Skin epidermis (tissue), 12 donors: Measurements from ENCODE around the gene LRRC59.

ENCODE experiments used
- H3K27ac ChIP-seq, 21 experiments: fragments of 200-600 bp; sonication (generic) in 11 of 21; one replicate each; pipeline ENCODE4 v1.5.0; 2020; ENCODE audit warnings: mild to moderate bottlenecking in 3 of 21, inconsistent platforms in 2 of 21, moderate library complexity in 2 of 21
- H3K4me3 ChIP-seq, 7 experiments: fragments of 200-600 bp; sonication (generic) in 2 of 7; one replicate each; pipeline ENCODE4 v1.5.0; 2020; ENCODE audit warnings: inconsistent platforms in 2 of 7, mild to moderate bottlenecking in 2 of 7, moderate library complexity in 1 of 7

LRRC59 gene

DNA sequence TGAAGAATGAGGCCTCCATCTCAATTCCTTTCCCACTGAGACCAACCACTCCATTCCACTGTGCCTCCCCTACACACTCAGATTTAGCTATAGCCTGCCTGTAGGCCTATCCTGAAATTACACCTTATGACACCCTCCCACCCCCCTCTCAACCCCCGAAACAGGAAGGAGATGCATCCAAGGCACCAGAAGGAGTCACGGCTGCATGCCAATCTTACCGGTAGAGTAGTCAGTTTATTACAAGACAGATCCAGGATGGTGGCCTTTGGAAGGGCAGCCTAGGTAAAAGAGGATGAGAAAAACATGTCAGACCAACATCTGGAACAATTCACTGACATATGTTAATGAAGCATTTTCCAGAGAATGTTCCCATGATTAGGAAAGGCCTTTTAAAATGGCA lies 2.6 kb downstream of the LRRC59 start:
- Histone ChIP-seq H3K4me3 (no peak overlapping the region), H3K27ac (no peak overlapping the region)

DNA sequence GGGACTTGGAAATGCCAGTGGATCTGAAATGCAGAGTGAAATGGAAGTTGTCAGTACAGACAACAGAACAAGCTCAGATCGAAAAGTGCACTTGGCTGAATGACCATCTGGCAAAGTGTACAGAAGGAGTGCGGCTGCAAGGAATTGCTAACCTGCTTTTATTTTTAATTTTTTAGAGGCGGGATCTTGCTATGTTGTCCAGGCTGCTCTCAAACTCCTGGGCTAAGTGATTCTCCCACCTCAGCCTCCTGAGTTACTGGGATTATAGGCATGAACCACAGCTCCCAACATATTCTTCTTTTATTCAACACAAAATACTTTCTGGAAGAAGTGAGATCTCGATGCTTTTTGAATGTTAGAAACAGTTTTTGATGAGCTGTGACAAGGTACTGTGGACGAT lies 3.6 kb downstream of the LRRC59 start:
- H3K4me3 ChIP-seq = no peak overlapping the region
- H3K27ac ChIP-seq = no peak overlapping the region

DNA sequence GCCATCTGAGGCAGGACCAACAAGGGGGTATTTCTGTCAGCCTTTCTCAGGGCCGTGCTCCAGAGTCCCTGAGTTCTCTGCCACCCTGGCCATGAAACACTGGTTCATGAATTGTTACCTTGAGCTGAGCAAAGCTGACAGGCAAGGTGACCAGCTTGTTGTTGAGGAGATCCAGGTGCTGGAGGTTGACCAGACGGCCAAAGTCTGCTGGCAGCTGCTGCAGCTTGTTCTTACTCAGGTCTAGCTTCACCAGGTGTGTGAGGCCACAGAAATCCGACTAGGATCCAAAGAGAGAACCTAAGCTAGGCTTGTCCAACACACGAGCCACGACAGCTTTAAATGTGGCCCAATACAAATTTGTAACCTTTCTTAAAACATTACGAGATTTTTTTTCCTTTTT lies 4.7 kb downstream of the LRRC59 start:
- Histone ChIP-seq H3K4me3 (no peak overlapping the region), H3K27ac (no peak overlapping the region)

DNA sequence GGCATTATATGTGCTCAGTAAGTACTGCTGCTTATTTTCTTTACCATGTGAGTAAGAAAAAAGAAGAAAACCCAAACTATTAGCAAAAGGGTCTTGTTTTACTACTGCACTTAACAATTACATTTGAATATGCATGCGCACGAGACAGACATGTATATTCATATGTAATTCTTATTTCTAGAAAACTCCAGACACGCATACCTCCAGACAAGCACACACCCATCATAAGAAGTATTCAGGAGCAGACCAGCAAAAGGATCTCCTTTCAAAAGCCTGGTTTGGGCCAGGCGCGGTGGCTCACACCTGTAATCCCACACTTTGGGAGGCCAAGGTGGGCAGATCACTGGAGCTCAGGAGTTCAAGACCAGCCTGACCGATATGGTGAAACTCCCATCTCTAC lies 7.8 kb downstream of the LRRC59 start:
- H3K27ac ChIP-seq = no peak overlapping the region
- no peak overlapping the region for H3K4me3 ChIP-seq

DNA sequence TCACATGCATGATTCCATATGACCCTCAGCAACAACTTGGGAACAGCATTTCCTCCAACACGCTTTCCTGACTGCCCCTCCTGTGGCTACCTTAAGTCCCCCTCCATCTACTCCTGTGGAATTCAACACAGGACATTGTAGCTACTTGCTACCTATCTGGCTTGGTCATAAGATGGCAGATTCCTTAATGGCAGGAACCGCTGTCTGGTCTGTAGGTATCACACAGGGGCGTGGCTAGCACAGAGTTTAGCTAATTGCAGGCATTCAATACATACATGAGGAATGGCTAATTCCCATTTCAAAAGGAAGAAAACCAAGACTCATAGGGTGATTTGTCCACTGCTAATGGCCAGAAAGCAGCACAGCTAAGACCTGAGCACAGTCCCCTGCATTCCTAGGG lies 8.6 kb downstream of the LRRC59 start:
- Histone ChIP-seq H3K27ac (no peak overlapping the region), H3K4me3 (no peak overlapping the region)

DNA sequence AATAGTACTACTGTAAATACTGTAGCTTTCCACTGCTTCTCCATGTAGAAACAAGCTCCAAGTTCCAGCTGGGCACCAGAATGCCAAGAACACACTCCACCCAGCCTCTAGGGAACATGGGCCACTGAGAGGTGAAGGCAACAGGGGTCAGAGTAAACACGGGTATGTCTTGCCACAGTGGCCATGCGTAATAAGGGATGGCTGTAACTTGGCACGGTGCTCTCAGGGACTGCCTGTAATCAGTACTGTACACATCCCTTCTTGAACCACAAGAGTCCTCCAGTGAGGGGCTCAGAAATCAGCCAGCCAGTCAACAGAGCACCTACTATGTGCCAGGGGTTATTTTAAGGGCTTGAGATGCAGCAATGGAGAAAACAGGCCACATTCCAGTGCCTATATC lies 10.8 kb downstream of the LRRC59 start:
- no peak overlapping the region for H3K27ac ChIP-seq

DNA sequence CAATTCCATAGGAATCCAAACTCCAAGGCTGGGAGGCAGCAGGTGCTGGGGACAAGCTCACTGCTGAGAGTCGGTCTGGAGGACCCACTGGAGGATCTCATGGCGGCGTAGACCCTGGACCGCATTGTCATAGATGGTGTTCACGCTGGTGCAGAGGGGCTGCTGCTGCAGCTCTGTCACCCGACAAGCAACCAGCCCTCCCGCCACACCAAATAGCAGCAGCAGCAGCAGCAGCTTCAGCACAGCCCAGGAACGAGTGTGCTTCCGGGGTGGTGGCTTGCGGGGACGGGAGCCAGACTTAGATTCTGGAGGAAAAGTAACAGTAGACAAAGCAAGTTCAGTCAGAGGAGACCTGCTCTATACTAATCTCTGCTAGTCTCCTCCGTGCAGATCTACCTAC lies 14.4 kb downstream of the LRRC59 start:
- Histone ChIP-seq H3K4me3 (no peak overlapping the region), H3K27ac (no peak overlapping the region)

More for the DNA sequence above, 10.8 kb downstream of the LRRC59 start:
- no peak overlapping the region for H3K4me3 ChIP-seq

DNA sequence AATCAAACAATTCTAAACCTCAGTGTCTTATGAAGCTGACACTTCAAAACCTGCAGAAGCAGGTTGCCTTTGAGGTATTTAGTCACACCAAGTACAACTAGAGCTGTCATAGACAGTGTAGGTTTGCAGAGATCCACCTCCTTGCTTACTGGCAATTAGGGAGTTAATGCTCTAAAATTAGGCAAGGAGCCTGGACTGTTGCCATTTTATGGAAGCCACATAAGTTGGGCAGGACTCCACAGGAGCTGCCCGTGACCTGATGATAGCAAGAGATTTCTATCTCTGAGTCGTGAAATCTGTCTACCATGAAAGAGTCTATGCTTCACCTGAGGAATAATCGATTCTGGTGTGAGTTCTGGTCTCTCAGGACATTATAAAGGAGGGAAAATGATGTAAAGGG lies 15.4 kb downstream of the LRRC59 start:
- H3K27ac ChIP-seq = no peak overlapping the region
- no peak overlapping the region for H3K4me3 ChIP-seq

DNA sequence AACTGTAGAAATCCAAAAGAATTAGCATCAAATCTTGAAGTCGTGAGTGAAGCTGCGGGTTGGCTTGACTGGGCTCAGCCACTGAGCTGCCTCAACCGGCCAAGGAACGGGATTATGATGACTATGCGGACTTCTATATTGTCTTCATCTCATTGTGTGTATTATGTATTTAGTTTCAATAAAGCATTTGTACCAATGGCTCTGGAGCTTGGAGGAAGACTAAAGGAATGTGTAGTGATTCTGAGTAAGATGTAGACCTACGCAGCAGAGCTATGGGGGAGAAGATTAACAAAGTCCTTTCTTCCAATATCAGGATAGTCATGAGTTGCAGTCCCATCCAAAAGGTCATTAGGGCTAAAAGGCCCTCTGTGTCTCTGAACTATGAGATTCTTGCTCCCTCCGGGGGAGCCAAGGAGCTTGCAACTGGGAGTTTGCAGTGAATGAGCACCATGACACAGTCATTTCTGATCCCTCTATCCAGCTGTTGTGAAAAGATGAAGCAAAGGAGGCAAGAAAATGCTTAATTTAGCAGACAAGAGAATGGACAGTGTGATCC lies 16.0 kb downstream of the LRRC59 start:
- no peak overlapping the region for H3K27ac ChIP-seq

DNA sequence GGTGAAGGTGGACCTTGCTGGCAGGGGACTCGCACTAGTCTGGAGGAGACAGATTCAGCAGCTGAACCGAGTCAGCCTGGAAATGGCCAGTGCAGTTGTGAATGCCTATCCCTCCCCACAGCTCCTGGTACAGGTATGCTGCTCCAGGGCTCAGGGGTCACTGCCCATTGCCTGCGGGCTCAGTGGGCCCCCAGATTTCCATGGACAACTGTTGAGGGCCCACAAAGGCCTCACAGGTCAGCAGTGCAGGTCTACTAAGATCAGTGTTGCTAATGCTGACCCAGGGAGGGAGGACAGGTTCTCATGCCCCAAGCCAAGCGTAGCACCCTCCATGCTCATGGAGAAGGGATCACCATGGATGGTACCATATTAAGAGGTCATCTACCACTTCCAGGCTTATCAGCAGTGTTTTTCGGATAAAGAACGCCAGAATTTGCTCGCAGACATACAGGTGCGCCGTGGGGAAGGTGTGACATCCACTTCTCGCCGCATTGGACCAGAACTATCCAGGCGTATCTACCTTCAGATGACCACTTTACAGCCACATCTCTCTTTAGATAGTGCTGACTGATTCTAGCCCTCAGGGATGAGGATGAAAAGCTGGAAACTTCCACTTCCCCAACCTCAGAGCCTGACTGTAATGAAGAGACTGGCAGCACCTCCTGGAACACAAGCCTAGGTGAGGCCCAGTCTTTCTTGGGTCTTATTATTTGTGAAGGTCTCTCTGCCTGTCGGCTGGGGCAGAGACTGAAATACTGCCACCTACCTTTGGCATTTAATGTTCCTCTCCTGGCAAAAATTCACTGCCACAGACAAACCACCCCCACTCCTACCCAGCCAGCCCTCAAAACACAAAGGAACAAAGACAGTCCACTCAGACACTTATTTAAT lies 16.7 kb downstream of the LRRC59 start:
- Histone ChIP-seq H3K4me3 (no peak overlapping the region), H3K27ac (no peak overlapping the region)

More for the DNA sequence above, 16.0 kb downstream of the LRRC59 start:
- no peak overlapping the region for H3K4me3 ChIP-seq

DNA sequence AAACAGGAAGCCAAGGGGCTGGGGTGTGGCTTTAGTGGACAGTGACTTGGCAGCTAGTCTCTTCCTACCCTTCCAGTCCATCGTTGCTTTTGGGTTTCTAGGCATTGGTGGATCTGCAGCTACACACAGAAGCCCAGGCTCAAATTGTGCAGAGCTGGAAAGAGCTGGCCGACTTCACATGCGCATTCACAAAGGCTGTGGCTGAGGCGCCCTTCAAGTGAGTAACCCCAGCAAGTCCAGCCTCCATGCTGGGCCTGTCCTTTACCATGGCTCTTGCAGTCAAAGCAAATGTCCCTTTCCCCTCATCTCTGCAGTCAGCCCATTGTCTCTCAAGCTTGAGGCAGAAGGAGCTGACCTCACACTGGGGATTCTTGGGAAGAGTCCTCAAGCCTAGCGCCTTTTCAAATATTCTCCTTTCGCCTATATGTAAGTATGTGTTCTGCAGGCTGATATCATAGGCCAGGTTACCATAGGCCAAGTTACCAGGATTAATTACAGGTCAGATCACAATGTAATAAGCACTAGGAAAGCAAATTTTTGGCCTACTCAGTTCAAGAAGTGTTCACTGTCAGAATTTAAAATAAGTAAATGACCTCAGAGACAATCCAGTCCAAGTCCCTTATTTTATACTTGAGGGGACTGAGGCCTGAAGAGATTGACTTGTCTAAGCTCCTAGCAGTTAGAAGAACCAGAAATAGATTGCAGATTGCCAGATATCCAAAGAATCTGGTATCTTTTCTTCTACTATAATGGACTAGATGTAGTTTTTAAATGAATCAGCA lies 17.8 kb downstream of the LRRC59 start:
- H3K4me3 ChIP-seq = no peak overlapping the region
- no peak overlapping the region for H3K27ac ChIP-seq

DNA sequence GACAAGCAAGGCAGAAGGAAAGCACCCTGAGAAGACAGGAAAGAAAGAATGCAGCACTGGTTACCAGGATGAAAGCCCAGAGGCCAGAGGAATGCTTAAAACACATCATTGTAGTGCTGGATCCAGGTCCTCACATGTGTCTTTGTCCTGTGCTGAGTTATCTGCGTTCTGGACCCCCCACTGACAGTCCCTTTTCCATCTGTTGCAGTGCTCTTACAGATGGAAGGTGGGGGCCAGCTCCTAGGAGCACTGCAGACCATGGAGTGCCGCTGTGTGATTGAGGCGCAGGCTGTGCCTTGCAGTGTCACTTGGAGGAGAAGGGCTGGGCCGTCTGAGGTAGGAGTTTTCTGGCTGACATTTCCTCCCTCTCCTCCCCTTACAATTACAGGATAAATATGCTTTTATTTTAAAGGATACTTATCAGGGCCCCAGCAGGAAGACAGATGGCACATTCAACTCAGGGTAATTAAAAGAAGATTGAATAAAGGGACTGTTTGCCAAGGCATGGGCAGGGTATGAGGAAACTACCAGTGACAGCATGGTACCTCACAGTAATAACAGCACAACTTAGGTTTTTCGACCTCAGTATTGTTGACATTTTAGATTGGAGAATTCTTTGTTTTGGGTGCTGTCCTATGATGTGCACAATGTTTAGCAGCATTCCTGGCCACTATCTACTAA lies 21.3 kb downstream of the LRRC59 start:
- Histone ChIP-seq H3K27ac (no peak overlapping the region), H3K4me3 (no peak overlapping the region)

DNA sequence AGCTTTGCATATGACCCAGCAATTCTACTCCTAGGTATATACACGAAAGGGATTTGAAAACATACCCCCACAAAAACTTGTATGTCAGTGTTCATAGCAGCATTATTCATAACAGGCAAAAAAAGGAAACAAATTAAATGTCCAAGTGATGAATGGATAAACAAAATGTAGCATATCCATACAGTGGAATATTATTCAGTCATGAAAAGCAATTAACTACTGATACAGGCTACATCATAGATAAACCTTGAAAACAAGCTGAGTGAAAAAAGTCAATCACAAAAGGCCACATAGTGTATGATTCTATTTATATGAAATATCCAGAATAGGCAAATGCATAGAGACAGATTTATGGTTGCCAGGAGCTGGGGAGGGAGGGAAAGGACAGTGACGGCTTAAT lies 23.6 kb downstream of the LRRC59 start:
- peak overlapping the region in 2 of 7 experiments; percentile 62 to 83 for H3K4me3 ChIP-seq
- H3K27ac ChIP-seq = no peak overlapping the region

DNA sequence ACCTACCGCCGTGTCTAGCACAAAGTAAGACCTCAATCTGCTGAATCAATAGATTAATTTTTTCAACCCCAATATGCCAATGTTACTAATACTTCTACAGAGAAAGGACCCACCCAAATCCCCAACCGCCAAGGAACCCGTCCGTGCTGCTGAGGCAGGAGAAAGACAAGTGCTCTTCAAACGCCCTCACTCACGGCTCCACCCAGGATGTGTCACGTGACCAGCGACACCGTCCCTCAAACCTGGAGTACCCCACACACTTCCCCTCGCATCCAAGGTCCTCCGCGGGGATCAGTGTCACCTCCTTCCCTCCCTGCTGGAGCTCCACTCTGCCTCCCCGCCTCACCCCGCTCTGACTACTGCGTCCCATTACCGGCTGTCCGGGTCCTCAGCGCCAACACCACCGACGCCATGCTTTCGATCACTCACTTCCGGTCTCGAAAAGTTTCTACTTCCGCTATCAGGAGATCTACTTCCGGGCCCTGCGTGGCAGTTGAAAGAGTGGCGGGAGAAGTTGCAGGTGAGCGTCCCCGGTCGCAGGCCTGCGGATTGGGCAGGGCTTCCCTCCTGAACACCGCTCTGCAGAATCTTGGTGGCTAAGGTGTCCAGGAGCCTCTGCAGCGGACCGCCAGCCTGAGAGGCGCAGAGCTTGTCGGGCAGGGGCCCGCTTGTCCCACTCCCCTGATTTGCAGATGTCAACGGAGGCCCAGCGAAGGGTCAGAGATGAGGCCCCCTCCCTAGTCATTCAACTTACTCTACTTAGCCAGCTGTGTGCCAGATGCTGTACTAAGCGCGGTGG lies 24.4 kb downstream of the LRRC59 start, which contains the start of the genes EME1 and MRPL27:
EME1 (plus strand) TSS at position 472 of the 799 bp plus-strand sequence. CDS start 1,980 bp downstream, outside the sequence.
MRPL27 (minus strand) TSS at position 427 of the 799 bp plus-strand sequence; CDS start at position 413, 14 bp downstream.
- Histone ChIP-seq H3K4me3 (peak within 1 kb of the TSS; percentile 46 to 83 (median 63)), H3K27ac (peak within 1 kb of the TSS; percentile 68 to 99 (median 94))

DNA sequence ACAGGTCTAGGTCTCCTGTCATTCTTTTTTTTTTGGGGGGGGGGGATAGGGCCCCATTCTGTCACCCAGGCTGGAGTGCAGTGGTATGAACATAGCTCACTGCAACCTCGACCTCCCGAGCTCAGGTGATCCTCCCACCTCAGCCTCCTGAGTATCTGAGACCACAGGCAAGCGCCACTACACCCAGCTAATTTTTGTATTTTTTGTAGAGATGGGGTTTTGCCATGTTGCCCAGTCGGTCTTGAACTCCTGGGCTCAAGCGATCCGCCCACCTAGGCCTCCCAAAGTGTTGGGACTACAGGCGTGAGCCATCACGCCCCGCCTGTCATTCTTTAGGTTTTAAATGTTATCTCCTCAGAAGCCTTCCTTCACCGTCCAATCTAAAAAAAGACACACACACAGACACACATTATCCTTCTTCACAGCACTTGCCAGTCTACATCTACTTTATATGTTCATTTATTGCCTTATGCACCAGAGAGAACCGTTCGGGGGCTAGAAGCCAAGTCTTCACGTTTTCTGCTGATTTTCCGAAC lies 25.0 kb downstream of the LRRC59 start:
- peak overlapping the region; percentile 46 to 83 (median 63) for H3K4me3 ChIP-seq
- H3K27ac ChIP-seq = peak overlapping the region in 20 of 21 experiments; percentile 81 to 99 (median 94)

DNA sequence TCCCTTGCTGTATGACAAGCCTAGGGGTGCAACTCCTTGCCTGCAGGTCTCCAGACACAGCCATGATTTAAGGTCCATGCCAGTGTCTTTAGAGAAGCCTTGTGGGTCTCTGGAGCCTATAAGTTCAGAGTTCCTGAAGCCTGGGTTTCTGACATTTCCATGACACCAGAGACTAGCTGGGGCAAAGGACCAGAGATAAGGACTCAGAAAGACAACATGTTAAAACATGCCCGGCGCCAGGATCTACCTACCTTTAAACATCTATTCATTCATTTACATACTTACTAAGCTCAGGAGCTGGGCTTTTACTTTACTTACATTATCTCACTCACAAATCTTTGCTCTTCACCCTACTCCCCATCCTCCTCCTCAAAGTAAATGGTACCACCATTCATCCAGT lies 25.8 kb downstream of the LRRC59 start:
- peak overlapping the region in 3 of 21 experiments; percentile 3 to 98 (median 92) for H3K27ac ChIP-seq
- H3K4me3 ChIP-seq = peak overlapping the region in 2 of 7 experiments; percentile 62 to 83

DNA sequence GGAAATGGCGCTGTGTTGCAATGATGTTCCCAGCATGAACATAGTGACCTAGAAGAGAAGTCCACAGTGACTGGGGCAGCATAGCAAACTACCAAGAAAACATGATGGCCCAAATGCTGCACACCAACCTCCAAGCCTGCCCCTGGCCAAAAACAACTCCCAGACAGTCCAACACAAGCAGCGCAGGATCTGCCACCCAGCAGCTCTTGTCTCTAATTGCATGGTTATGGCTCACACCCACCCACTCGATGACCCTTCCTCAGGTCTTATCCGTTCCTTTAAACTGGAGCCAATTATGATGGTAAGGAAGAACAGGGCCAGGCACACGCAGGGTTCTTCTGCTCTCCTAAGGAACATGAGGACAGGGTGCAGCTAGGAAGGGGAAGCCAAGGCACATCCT lies 27.3 kb downstream of the LRRC59 start:
- H3K4me3 ChIP-seq = no peak overlapping the region
- no peak overlapping the region for H3K27ac ChIP-seq

DNA sequence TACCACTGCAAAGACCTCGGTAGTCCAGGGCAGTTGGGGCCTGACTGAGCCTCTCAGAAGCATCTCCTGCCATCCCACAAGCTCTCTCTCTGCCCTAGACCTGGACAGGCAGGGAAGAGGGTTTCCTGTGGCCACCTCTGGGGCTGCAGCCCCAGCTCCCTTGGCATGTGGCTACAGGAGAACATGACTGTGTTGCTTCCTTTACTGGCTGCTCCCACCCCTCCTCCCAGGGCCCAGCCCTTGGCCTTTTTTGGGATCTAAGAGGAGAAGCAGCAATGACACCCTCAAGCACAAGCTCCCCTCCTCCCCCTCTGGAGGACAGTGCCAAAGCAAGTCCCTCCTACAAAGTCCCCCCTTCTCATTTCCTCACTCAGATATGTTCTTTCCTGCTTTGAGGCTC lies 29.9 kb downstream of the LRRC59 start:
- Histone ChIP-seq H3K27ac (no peak overlapping the region), H3K4me3 (no peak overlapping the region)
